DMS53 (cell line): ENCODE results near the gene QRICH2.
"Not testable (repeated sequence)": the region's sequence is repeated elsewhere in the genome, so short reads cannot be mapped to it uniquely, and the experiment has no call there.

Experiments
- DNase-seq: peaks from one replicate; lab custom pipeline; 2025; lab: John Stamatoyannopoulos, UW

The QRICH2 gene

DNA sequence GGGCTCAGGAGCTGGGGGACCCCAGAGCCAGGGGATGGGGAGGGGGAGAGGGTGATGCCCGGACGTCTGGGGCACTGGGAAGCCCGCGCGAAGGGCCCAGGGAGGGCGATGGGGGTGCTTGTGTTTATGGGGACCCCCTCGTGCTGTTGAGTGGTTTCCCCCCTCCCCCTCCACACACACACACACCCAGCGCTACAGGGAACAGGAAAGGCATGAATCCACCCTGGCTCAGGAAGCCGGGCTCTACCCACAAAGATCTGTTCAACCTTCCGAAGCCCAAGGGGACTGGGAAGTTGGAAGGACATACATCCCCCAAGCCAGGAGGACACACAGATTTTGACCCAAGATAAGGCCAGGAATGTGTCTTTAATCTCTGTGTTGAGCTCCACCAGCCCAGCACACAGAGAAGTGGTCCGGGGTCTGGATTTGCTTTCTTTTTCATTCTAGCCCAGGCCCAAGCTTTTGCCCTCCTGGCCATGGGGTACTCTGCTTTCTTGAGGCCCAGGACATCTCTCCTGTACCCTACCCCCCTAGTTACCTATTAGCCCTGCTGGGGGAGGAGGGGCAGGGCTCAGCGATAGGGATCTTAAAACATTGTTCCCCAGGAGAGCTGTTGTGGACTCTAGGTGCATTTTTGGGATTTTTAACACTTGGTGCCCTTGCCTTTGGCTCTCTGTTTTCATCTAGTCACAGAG, 41.7 kb downstream of the QRICH2 start:
- peak; percentile 58 for DNase-seq

- peak; percentile 79 for DNase-seq
Measured at GRCh38 chr17:76265624-76266243, 42.3 kb downstream of the QRICH2 start.

GRCh38 chr17:76264755-76265623, 43.1 kb downstream of the QRICH2 start, which contains the start of gene UBALD2:
UBALD2 (plus strand) TSS chr17:76265348; CDS start chr17:76265506, 158 bp downstream.
- DNase-seq = peak; percentile 100

- no peak for DNase-seq
Measured at GRCh38 chr17:76264425-76264754, 43.7 kb downstream of the QRICH2 start.

DNA sequence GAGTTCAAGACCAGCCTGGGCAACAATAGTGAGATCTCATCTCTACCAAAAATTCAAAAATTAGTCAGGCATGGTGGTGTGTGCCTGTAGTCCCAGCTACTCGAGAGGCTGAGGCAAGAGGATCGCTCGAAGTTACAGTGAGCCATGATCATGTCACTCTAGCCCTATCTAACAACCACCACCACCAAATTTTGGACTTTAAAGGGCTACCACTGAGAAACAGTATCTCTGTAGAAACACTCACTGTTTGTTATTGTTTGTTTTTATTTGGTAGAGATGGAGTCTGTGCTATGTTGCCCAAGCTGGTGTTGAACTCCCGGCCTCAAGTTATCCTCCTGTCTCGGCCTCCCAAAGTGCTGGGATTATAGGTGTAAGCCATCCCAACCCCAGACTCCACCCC, 44.2 kb downstream of the QRICH2 start:
- DNase-seq = peak; percentile 43

GRCh38 chr17:76262732-76263344, 45.2 kb downstream of the QRICH2 start:
- DNase-seq = peak; percentile 94

DNA sequence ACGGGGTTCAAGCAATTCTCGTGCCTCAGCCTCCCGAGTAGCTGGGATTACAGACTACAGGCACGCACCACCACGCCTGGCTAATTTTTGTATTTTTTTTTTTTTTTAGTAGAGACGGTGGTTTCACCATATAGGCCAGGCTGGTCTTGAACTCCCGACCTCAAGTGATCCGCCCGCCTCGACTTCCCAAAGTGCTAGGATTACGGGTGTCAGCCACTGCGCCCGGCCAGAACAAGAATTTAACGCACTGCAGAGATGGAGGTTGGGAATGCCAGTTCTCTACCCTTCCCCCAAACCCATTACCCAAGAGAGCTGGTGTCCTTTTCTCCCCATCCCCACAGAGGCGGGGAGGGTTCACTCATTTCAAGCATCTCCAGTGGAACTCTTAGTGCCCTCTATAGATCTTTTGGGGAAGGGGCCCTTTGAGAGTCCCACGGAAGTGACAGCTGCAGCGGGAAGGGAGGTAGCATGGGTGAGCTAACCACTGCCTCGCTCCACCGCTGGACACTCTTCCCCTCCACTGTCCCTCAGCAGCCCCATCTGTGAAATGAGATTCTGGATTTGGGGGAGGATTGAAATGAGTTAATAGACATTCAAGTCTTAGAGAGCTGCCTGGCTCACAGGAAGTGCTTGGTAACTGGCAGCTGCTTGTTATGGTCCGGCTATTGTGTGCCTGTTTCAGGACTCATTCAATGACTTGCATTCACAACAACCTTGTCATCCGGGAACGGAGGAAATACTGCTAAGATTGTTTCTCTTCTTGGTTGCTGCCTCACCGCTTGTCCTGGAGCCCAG, 46.5 kb downstream of the QRICH2 start:
- DNase-seq = peak; percentile 87

DNA sequence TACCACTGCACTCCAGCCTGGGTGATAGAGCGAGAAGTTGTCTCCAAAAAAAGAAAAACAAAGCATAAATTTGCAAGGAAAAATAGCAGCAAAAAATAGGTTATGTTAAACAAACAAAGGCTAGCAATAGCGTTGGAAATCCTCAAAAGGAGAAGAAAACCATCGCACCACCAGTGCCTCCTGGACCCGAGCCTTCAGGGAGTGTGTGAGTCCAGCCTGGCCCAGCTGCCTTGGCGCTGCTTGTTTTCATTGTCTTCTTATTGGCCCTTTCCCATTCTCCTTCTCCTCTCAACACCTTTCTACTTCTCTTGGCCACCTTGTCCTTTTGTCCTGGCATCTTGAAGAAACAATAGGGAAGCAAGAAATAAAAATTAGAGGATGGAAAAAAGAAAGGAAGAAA, 47.4 kb downstream of the QRICH2 start:
- DNase-seq = no peak

- no peak for DNase-seq
Measured at GRCh38 chr17:76260220-76260619, 47.9 kb downstream of the QRICH2 start.

- not testable (repeated sequence) for DNase-seq
Measured at GRCh38 chr17:76256430-76257050, 51.5 kb downstream of the QRICH2 start.

DNA sequence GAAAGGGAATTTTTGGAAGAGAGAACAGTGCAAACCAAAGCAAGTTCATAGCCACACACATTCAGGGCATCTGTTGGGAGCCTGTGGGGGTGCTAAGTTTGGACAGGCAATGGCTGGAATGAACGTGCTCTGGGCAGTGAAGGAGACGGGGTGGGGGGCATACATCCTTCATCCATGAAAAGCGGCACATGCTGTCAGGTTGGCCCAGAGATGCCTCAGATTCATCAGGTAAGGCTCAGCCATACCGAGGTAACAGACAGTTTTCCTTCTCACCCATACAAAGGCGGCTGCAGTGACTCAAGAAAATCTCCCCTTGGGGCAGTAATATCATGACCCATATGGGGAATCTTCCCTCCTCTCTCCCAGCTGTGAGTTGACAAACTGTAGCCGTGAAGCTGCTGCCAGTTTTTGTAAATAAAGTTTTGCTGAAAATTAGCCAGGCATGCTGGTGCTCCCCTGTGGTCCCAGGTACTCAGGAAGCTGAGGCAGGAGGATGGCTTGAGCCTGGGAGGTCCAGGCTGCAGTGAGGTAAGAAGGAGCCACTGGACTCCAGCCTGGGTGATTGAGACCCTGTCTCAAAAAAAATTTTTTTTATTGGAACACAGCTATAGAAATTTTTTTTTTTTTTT, 52.2 kb downstream of the QRICH2 start:
- DNase-seq = no peak

DNA sequence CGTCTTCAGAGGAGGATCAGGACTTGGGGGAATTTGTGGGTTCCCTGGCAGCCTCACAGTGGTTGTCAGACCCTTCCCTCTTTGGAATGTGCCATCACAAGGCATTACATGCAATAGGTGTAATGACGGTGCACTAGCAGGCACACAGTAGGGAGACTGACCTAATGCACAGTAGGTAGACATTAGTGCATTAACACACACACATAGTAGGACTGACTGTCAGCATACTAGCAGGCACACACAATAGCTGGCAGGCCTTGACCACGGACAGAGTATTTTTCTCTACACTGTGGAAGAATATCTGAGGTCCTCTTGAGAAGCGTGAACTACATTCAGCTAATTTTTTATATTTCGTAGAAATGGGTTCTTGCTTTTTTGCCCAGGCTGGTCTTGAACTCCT, 53.8 kb downstream of the QRICH2 start:
- DNase-seq = no peak

- no peak for DNase-seq
Measured at GRCh38 chr17:76253841-76254240, 54.2 kb downstream of the QRICH2 start.

GRCh38 chr17:76252967-76253766, 54.9 kb downstream of the QRICH2 start:
- not testable (repeated sequence) for DNase-seq

- DNase-seq = peak; percentile 30
Measured at GRCh38 chr17:76252040-76252954, 55.8 kb downstream of the QRICH2 start.

DNA sequence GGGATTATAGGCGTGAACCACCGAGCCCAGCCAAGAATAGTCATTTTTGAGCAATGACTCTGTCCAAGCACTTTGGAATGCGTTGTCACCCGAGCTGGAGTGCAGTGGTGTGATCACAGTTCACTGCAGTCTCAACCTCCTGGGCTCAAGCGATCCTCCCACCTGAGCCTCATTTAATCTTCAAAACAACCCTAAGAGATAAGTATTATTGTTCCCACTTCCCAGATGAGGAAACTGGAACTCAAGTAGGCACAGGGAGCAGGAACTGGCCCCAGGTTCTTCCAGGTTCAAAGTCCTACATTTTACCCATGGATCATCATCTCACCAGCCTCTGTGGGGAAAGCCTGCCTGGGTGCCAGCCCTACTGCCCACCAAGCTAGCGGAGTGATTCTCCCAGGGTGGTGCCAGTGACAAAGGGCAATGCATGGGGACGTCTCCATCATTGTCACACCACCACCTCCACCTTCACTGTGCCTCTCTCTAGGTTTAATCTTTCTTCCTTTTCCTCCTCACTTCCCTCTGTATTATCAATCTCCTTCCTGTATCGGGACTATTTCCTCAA, 56.5 kb downstream of the QRICH2 start:
- DNase-seq = no peak

- DNase-seq = no peak
Measured at GRCh38 chr17:76250141-76250540, 57.9 kb downstream of the QRICH2 start.

- peak; percentile 34 for DNase-seq
Measured at GRCh38 chr17:76248013-76248782, 59.9 kb downstream of the QRICH2 start.
